Measurements from ENCODE around the gene RNF222. TPM values are rescaled to one million over a fixed set of nuclear protein-coding genes. Genes with fewer than 3 reads are reported as not detected.
A peak's percentile ranks its signal among the peaks of the same experiment; 100 is the strongest.
"Not testable (repeated sequence)": the region's sequence is repeated elsewhere in the genome, so short reads cannot be mapped to it uniquely, and the experiment has no call there.

The RNF222 gene
- total RNA-seq, 1 donor from 2014 or later: not detected

GRCh38 chr17:8382052-8382879 is 15.4 kb downstream of the RNF222 start:
- Mint-ChIP-seq H3K9me3 (ENCODE audit: unreplicated experiment) (no peaks in the 10 kb centered on the region), H3K4me3 (ENCODE audit: unreplicated experiment) (peak overlapping the region; percentile 99), H3K27me3 (ENCODE audit: unreplicated experiment) (no peaks in the 10 kb centered on the region), H3K27ac (ENCODE audit: unreplicated experiment) (peak overlapping the region; percentile 98), H3K36me3 (ENCODE audit: unreplicated experiment) (peaks cover 39% of the 10 kb centered on the region), H3K4me1 (ENCODE audit: unreplicated experiment) (peaks cover 53% of the 10 kb centered on the region)
- DNase-seq (ENCODE audit: extremely low spot score, unreplicated experiment): no peak
- TF ChIP-seq, protein P1, sequence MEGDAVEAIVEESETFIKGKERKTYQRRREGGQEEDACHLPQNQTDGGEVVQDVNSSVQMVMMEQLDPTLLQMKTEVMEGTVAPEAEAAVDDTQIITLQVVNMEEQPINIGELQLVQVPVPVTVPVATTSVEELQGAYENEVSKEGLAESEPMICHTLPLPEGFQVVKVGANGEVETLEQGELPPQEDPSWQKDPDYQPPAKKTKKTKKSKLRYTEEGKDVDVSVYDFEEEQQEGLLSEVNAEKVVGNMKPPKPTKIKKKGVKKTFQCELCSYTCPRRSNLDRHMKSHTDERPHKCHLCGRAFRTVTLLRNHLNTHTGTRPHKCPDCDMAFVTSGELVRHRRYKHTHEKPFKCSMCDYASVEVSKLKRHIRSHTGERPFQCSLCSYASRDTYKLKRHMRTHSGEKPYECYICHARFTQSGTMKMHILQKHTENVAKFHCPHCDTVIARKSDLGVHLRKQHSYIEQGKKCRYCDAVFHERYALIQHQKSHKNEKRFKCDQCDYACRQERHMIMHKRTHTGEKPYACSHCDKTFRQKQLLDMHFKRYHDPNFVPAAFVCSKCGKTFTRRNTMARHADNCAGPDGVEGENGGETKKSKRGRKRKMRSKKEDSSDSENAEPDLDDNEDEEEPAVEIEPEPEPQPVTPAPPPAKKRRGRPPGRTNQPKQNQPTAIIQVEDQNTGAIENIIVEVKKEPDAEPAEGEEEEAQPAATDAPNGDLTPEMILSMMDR (IDR thresholded peaks at IDR 0.05): no peak

DNA sequence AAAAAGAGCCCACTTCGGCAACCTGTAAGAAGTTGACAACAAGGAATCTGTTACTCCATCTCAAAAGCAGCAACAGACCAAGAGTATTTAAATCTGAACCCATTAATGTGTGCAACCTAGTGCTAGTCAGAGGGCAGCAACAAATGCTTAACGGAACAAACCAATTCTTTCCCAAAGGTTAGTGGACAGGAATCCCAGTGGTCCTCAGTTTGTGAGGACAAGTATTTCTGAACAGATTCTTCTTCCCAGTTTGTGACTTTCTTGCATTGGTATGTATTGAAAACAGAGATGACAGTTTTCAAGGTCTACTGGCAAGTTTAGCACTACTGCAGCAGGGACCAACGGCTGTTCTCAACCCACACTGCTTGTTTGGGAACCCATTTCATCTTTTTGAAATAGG is 17.6 kb downstream of the RNF222 start:
- Mint-ChIP-seq H3K4me1 (ENCODE audit: unreplicated experiment) (peaks cover 62% of the 10 kb centered on the region), H3K27ac (ENCODE audit: unreplicated experiment) (no peak overlapping the region), H3K36me3 (ENCODE audit: unreplicated experiment) (peaks cover 41% of the 10 kb centered on the region), H3K27me3 (ENCODE audit: unreplicated experiment) (no peaks in the 10 kb centered on the region), H3K9me3 (ENCODE audit: unreplicated experiment) (no peaks in the 10 kb centered on the region), H3K4me3 (ENCODE audit: unreplicated experiment) (peak overlapping the region; percentile 38)
- DNase-seq (ENCODE audit: extremely low spot score, unreplicated experiment): no peak
- TF ChIP-seq, protein P1 (IDR thresholded peaks at IDR 0.05): no peak

- H3K4me3 Mint-ChIP-seq (ENCODE audit: unreplicated experiment); H3K27me3 Mint-ChIP-seq (ENCODE audit: unreplicated experiment); DNase-seq (ENCODE audit: extremely low spot score, unreplicated experiment); H3K9me3 Mint-ChIP-seq (ENCODE audit: unreplicated experiment): not testable (repeated sequence)
- peaks cover 41% of the 10 kb centered on the region for H3K36me3 Mint-ChIP-seq (ENCODE audit: unreplicated experiment)
- H3K4me1 Mint-ChIP-seq (ENCODE audit: unreplicated experiment): peaks cover 53% of the 10 kb centered on the region
- H3K27ac Mint-ChIP-seq (ENCODE audit: unreplicated experiment): peak overlapping the region; percentile 2
Measured at GRCh38 chr17:8378117-8378516, 19.5 kb downstream of the RNF222 start.

DNA sequence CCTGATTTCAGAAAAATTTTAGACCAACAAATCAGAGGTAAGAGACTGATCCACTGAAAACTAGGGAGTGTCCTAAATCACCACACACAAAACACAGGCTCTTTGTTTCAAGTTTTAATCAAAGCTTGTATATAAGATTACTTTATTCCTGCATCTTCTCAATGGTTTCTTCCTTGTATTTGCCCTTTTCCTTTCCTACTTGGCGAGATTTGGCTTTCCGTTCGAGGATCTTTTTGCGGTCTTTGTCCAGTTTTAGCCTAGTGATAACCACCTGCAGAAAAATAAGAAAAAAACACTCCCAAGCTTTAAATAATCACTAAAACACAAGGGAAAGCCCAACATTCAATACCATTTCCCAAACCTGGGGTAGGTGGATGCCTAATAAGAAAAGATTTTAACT is 20.2 kb downstream of the RNF222 start:
- TF ChIP-seq, protein P1 (IDR thresholded peaks at IDR 0.05): no peak
- Mint-ChIP-seq H3K4me3 (ENCODE audit: unreplicated experiment) (no peak overlapping the region), H3K4me1 (ENCODE audit: unreplicated experiment) (peaks cover 52% of the 10 kb centered on the region), H3K36me3 (ENCODE audit: unreplicated experiment) (peaks cover 36% of the 10 kb centered on the region), H3K27me3 (ENCODE audit: unreplicated experiment) (no peaks in the 10 kb centered on the region), H3K9me3 (ENCODE audit: unreplicated experiment) (no peaks in the 10 kb centered on the region), H3K27ac (ENCODE audit: unreplicated experiment) (peak overlapping the region; percentile 95)
- no peak for DNase-seq (ENCODE audit: extremely low spot score, unreplicated experiment)

DNA sequence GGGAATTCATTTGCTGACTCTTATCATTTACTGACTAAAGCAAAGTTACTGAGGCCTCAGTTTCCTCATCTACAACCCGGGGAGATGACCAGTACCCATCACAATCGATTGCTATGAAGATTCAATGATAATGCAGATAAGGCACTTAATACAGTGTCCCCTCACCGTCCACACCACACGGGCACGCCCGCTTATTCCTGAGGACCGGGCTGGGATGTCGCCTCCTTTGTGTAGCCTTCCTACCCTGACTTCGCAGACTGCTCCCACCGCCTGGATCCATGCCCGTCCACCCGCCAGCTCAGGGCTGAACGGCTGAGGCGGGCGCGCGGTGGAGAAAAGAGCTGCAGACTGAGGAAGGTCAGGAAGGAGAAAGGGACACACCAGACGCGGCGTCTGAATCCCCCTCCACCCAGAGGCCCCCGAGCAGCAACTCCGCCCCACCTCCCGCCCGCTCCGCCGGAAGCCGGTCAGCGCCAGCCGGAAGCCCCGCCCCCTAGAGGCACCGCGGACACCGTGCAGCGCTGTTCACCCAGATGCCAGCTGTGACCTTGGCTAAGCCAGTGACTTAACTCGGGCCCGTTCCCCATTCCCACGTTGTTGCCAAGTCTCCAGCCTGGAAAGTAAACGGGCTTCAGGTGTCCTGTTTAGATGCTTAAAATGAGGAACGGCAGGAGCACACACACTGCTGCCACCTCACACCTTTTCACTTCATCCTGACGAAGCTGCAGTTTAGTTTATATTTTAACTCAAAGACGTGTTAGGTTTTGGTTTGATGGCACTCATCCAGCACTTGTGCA is 21.2 kb downstream of the RNF222 start, which contains the start of gene KRABD2:
Gene KRABD2 (minus strand): TSS at position 434 of the 797 bp plus-strand sequence.
- H3K4me3 Mint-ChIP-seq (ENCODE audit: unreplicated experiment): peak within 1 kb of the TSS; percentile 90
- H3K9me3 Mint-ChIP-seq (ENCODE audit: unreplicated experiment): no peaks in the 10 kb centered on the region
- H3K4me1 Mint-ChIP-seq (ENCODE audit: unreplicated experiment): peaks cover 54% of the 10 kb centered on the region
- peaks cover 32% of the 10 kb centered on the region for H3K36me3 Mint-ChIP-seq (ENCODE audit: unreplicated experiment)
- H3K27me3 Mint-ChIP-seq (ENCODE audit: unreplicated experiment): no peaks in the 10 kb centered on the region
- TF ChIP-seq, protein P1 (IDR thresholded peaks at IDR 0.05): peak; percentile 62
- peak; percentile 96 for DNase-seq (ENCODE audit: extremely low spot score, unreplicated experiment)
- H3K27ac Mint-ChIP-seq (ENCODE audit: unreplicated experiment): peak within 1 kb of the TSS; percentile 95
